Fibroblast of lung (primary cell): ENCODE results near the gene SH3BP4. TPM values are rescaled to one million over a fixed set of nuclear protein-coding genes. Genes with fewer than 3 reads are reported as not detected.

ENCODE experiments used
- DNase-seq, 2 donors: peaks; one replicate each; pipeline versions ENCODE4 v3.0.0 to v3.0.0-alpha.2; 2010; ENCODE audit warnings: low read depth in 2 of 2
- H2AFZ ChIP-seq: 2 replicates; pipeline ENCODE4 v1.5.1; 2012; ENCODE audit warnings: low read length, control low read depth, inconsistent platforms
- H3K27ac ChIP-seq: 2 replicates; pipeline ENCODE4 v1.5.1; 2011; ENCODE audit warnings: low read length, control low read depth; ENCODE audit not compliant: insufficient read depth
- H3K27me3 ChIP-seq: 2 replicates; pipeline ENCODE4 v1.5.1; 2011; ENCODE audit warnings: mild to moderate bottlenecking, low read length; ENCODE audit not compliant: control insufficient read depth, insufficient read depth
- H3K36me3 ChIP-seq: 2 replicates; pipeline ENCODE4 v1.5.1; 2011; ENCODE audit warnings: low read length; ENCODE audit not compliant: control insufficient read depth, insufficient read depth
- H3K4me1 ChIP-seq: 2 replicates; pipeline ENCODE4 v1.5.1; 2011; ENCODE audit warnings: low read length; ENCODE audit not compliant: control insufficient read depth, insufficient read depth; ENCODE audit errors: extremely low read depth
- H3K4me2 ChIP-seq: 2 replicates; pipeline ENCODE4 v1.5.1; 2011; ENCODE audit warnings: low read length, control low read depth; ENCODE audit not compliant: insufficient read depth; ENCODE audit errors: extremely low read depth
- H3K4me3 ChIP-seq, 4 experiments: fragments of 200-600 bp in 1 of 4; sonication (generic) in 1 of 4; replicated peaks in 1 of 4; 2 replicates each; pipeline ENCODE4 v1.5.1; 2011 to 2016; ENCODE audit warnings: low read length in 4 of 4, low read depth in 3 of 4, mild to moderate bottlenecking in 3 of 4, control low read depth in 2 of 4, inconsistent platforms in 1 of 4, mixed read lengths in 1 of 4; ENCODE audit not compliant: insufficient read depth in 1 of 4; ENCODE audit errors: control extremely low read depth in 1 of 4
- H3K79me2 ChIP-seq: 2 replicates; pipeline ENCODE4 v1.5.1; 2012; ENCODE audit warnings: mild to moderate bottlenecking, low read length, inconsistent platforms; ENCODE audit not compliant: control insufficient read depth, insufficient read depth
- H3K9ac ChIP-seq: 2 replicates; pipeline ENCODE4 v1.5.1; 2011; ENCODE audit warnings: mild to moderate bottlenecking, low read length, control low read depth; ENCODE audit not compliant: insufficient read depth
- H3K9me3 ChIP-seq: 2 replicates; pipeline ENCODE4 v1.5.1; 2012; ENCODE audit warnings: low read depth, low read length; ENCODE audit not compliant: control insufficient read depth, insufficient read depth
- H4K20me1 ChIP-seq: 2 replicates; pipeline ENCODE4 v1.5.1; 2011; ENCODE audit warnings: low read length; ENCODE audit not compliant: control insufficient read depth, insufficient read depth; ENCODE audit errors: extremely low read depth
- CTCF ChIP-seq, 2 donors: IDR thresholded peaks in 1 of 2; conservative IDR thresholded peaks in 1 of 2; 1 replicate in 1 of 2; 2 replicates in 1 of 2; pipeline ENCODE4 v1.5.1; 2011 to 2012; ENCODE audit warnings: low read length in 2 of 2, control low read depth in 1 of 2, inconsistent platforms in 1 of 2, low read depth in 1 of 2, mild to moderate bottlenecking in 1 of 2
- EZH2 ChIP-seq: IDR thresholded peaks from 2 replicates; pipeline ENCODE4 v1.5.1; 2012; ENCODE audit warnings: low read length, control low read depth, mild to moderate bottlenecking; ENCODE audit errors: missing control alignments
- polyA plus RNA-seq, 2 donors: library from polyadenylated mRNA; depleted of rRNA in 1 of 2; stranded (reverse) in 1 of 2; unstranded in 1 of 2; fragments of >200 nt; gene quantifications; 2 replicates each; pipeline ENCODE4 v1.2.1, GENCODE V29; 2011 to 2012; ENCODE audit warnings: missing spikeins in 1 of 2
- total RNA-seq: library from RNA; depleted of rRNA; stranded (reverse); fragments of >200 nt; gene quantifications from 2 replicates; pipeline ENCODE4 v1.2.1, GENCODE V29; 2014

Gene SH3BP4
- total and polyA plus RNA-seq, 2 donors (not counting 1 experiment from before 2014, with no cell fraction given), result 74.8 to 86.6 TPM

DNA sequence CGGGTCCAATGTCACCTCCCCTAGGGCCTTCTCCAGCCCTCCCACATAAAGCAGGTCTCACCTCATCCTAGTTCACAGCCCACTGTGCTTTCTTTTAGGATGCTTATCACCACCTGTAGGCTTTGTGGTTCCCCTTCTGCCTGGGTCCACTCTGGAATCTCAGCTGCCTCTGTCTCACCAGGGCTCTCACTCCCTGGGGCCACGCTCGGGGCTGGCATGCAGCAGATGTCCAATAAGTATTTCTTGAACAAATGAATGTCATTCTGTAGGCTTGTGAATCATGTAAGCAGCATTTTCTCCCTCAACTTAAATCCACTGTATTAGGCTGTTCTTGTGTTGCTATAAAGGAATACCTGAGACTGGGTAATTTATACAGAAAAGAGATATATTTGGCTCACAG is 4.3 kb upstream of the SH3BP4 start:
- DNase-seq, result peak in 1 of 2 donors; percentile 35
- TF ChIP-seq EZH2 (no peak), CTCF (conservative IDR thresholded peaks at IDR 0.05 in 1 of 2, IDR thresholded peaks at IDR 0.05 in 1 of 2; ENCODE audit: low read depth in 1 of 2, low read length in 2 of 2) (no peak)
- no peak overlapping the region for H2AFZ ChIP-seq
- H3K4me3 ChIP-seq, result no peak overlapping the region
- H3K4me1 ChIP-seq, result peaks cover 20% of the 10 kb centered on the region
- no peak overlapping the region for H3K4me2 ChIP-seq
- no peaks in the 10 kb centered on the region for H3K27me3 ChIP-seq
- H3K9ac ChIP-seq, result no peak overlapping the region
- H3K79me2 ChIP-seq, result peaks cover 9% of the 10 kb centered on the region
- H4K20me1 ChIP-seq, result no peaks in the 10 kb centered on the region
- no peaks in the 10 kb centered on the region for H3K36me3 ChIP-seq
- no peaks in the 10 kb centered on the region for H3K9me3 ChIP-seq
- no peak overlapping the region for H3K27ac ChIP-seq

GRCh38 chr2:234949762-234950434 is 1.9 kb upstream of the SH3BP4 start:
- Histone ChIP-seq H3K9ac (peak overlapping the region; percentile 96), H3K36me3 (peaks cover 1% of the 10 kb centered on the region), H4K20me1 (no peaks in the 10 kb centered on the region), H3K4me1 (peaks cover 20% of the 10 kb centered on the region), H3K4me2 (peak overlapping the region; percentile 79), H3K79me2 (peaks cover 33% of the 10 kb centered on the region), H2AFZ (no peak overlapping the region), H3K27me3 (no peaks in the 10 kb centered on the region), H3K27ac (peak overlapping the region; percentile 98), H3K9me3 (no peaks in the 10 kb centered on the region), H3K4me3 (peak overlapping the region in 1 of 4 experiments; percentile 10)
- TF ChIP-seq CTCF (conservative IDR thresholded peaks at IDR 0.05 in 1 of 2, IDR thresholded peaks at IDR 0.05 in 1 of 2; ENCODE audit: low read depth in 1 of 2, low read length in 2 of 2), result no peak
- TF ChIP-seq EZH2, result no peak
- DNase-seq, result peak; percentile 100

DNA sequence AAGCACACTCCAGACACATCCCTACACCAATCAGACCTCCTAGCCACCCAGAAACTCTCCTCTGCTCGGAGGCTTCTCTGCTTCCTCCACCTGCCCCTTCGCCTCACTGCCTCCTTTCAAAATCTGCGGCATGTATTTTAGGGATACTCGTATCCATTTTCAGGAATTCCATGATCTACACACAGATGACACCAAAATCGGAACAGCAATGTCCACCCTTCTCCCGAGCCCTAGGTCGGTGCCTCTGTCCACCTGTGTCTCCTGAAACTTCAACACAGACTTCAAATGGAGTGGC is 1.4 kb upstream of the SH3BP4 start:
- Histone ChIP-seq H3K4me1 (peaks cover 20% of the 10 kb centered on the region), H2AFZ (no peak overlapping the region)

More for the DNA sequence above, 1.4 kb upstream of the SH3BP4 start:
- no peak for TF ChIP-seq EZH2
- TF ChIP-seq CTCF (conservative IDR thresholded peaks at IDR 0.05 in 1 of 2, IDR thresholded peaks at IDR 0.05 in 1 of 2; ENCODE audit: low read depth in 1 of 2, low read length in 2 of 2), result no peak
- H3K9me3 ChIP-seq, result no peaks in the 10 kb centered on the region
- no peaks in the 10 kb centered on the region for H4K20me1 ChIP-seq
- H3K4me3 ChIP-seq, result no peak overlapping the region
- peak overlapping the region; percentile 98 for H3K27ac ChIP-seq
- peaks cover 37% of the 10 kb centered on the region for H3K79me2 ChIP-seq
- peak overlapping the region; percentile 79 for H3K4me2 ChIP-seq
- no peaks in the 10 kb centered on the region for H3K27me3 ChIP-seq
- H3K9ac ChIP-seq, result peak overlapping the region; percentile 96
- no peak for DNase-seq
- H3K36me3 ChIP-seq, result peaks cover 1% of the 10 kb centered on the region
